Measurements from ENCODE around the gene SEMA4D.

GRCh38 chr9:89383030-89383720 is 114.7 kb downstream of the SEMA4D start:
- TF ChIP-seq POLR2A (IDR thresholded peaks at IDR 0.05; ENCODE audit: extremely low read depth, insufficient read length) (no peak), CTCF (IDR thresholded peaks at IDR 0.05; ENCODE audit: low read depth, low read length) (no peak), MYC (IDR thresholded peaks at IDR 0.05; ENCODE audit: low read depth, low read length) (no peak), MAX (IDR thresholded peaks at IDR 0.05; ENCODE audit: low read depth, low read length) (no peak)

Data from NB4 (cell line).